RCC 7860 (cell line): ENCODE data around the gene KIF3B.
"Not testable (repeated sequence)": the region's sequence is repeated elsewhere in the genome, so short reads cannot be mapped to it uniquely, and the experiment has no call there.

ENCODE experiments used
- DNase-seq: peaks from one replicate; pipeline ENCODE4 v3.0.0-alpha.2; 2015; ENCODE audit warnings: low spot score
- FAIRE-seq: peaks from 2 replicates; lab custom pipeline; 2012; peaks lifted over from hg19 to GRCh38; lab: Jason Lieb, UNC

The KIF3B gene

DNA sequence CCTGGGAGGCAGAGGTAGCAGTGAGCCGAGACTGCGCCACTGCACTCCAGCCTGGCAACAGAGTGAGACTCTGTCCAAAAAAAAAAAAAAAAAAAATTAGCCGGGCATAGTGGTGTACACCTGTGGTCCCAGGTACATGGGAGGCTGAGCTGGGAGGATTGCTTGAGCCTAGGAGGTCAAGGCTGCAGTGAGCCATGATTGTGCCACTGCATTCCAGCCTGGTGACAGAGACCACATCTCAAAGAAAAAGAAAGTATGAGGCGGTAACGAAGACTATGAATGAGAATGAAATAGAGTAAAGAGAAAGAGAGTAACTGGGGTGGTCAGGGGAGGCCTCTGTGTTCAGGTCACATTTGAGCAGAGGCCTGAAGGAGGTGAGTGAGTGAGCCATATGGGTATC, 31.2 kb upstream of the KIF3B start:
- not testable (repeated sequence) for FAIRE-seq, DNase-seq

GRCh38 chr20:32248043-32248442, 29.4 kb upstream of the KIF3B start:
- peak; percentile 29 for DNase-seq
- FAIRE-seq: no peak

DNA sequence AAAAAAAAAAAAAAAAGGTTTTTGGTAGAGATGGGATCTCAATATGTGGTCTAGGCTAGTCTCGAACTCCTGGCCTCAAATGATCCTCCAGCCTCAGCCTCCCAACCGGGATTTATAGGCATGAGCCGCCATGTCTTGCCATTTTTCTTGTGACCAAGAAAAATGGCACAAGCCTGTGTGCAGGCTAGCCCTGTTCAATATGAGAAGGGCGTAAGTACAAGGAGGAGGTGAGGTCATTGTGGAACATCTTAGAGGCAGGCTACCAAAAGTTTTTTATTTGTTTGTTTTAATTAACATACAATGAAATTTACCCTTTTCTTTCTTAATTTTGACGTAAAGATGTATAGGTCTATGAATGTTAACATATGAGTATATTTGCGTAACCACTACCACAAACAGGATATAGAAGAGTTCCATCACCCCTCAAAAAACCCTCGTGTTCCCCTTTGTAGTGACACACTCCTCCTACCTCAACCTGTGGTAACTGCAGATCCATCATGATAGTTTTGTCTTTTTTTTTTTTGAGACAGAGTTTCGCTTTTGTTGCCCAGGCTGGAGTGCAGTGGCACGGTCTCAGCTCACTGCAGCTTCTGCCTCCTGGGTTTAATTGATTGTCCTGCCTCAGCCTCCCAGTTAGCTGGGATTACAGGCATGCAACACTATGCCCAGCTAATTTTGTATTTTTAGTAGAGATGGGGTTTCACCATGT, 28.3 kb upstream of the KIF3B start:
- DNase-seq (no peak), FAIRE-seq (no peak)

DNA sequence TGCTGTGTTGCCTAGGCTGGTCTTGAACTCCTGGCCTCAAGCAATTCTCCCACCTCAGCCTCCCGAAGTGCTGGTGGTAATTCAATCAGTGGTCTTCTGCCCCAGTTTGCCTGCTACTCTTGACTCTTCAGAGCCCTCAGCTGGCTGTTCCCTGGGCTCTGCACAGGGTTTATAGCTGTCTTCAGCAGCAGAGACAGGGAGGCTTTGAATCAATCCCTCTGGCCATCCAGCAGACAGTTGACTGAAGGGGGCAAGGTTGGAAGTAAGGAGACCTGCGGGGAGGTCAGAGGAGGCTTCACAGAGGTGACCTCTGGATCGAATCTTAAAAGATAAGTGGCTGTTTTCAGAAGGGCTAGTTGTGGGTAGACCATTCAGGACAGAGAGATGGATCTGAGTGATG, 26.0 kb upstream of the KIF3B start:
- FAIRE-seq (no peak), DNase-seq (no peak)

- no peak for DNase-seq
- no peak for FAIRE-seq
Observed at GRCh38 chr20:32252189-32252588, 25.3 kb upstream of the KIF3B start.

DNA sequence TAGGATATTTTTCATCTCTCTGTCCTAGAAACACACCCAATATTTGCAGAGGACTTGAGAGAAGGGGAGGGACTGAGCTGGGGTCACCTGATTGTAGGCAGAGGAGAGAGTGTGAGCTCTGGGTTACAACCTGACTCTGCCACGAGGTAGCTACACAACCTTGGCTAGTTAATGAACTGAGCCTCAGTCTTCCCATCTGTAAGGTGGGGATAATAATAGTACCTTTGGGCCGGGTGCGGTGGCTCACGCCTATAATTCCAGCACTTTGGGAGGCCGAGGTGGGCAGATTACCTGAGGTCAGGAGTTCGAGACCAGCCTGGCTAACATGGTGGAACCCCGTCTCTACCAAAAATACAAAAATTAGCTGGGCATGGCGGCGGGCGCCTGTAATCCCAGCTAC, 16.5 kb upstream of the KIF3B start:
- not testable (repeated sequence) for FAIRE-seq, DNase-seq

GRCh38 chr20:32261644-32262043, 15.8 kb upstream of the KIF3B start:
- no peak for FAIRE-seq
- no peak for DNase-seq

DNA sequence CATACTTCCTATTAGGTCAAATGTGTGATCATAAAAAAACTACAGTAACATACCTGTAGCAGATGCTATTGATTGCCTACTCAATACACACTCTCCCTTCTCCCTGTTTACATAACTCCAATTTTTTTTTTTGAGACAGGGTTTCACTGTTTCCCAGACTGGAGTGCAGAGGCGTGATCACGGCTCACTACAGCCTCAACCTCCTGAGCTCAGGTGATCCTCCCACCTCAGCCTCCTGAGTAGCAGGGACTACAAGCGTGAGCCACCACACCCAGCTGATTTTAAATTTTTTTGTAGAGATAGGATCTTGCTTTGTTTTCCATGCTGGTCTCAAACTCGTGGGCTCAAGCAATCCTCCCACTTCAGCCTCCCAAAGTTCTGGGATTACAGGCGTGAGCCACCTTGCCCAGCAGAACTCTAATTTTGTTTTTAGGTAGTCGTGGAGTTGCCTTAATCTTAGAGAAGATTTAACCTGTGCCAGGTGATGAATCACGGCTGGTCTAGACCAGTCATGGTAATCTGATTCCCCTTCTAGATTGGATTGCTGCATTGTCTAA, 14.0 kb upstream of the KIF3B start:
- DNase-seq (no peak), FAIRE-seq (no peak)

DNA sequence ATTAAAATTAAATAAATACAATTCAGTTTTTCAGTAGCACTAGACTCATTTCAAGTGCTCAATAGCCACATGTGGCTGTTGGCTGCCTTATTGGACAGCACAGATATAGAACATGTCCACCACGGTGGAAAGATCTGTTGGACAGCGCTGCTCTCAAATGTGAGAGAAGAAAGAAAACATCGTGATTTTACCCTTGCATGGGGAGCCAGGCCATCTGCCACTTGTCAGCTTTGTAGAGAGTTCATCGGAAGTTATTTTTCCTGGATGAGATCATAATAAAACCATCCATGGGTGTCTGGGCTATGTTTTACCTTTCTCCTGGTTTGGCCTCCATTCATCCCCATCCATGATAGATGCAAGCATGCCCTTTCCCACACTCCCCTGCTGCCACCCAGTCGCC, 5.8 kb upstream of the KIF3B start:
- DNase-seq (no peak), FAIRE-seq (no peak)

GRCh38 chr20:32274359-32274758, 3.1 kb upstream of the KIF3B start:
- no peak for FAIRE-seq

GRCh38 chr20:32275163-32275562, 2.3 kb upstream of the KIF3B start:
- not testable (repeated sequence) for DNase-seq, FAIRE-seq

More at GRCh38 chr20:32274359-32274758, 3.1 kb upstream of the KIF3B start:
- no peak for DNase-seq

DNA sequence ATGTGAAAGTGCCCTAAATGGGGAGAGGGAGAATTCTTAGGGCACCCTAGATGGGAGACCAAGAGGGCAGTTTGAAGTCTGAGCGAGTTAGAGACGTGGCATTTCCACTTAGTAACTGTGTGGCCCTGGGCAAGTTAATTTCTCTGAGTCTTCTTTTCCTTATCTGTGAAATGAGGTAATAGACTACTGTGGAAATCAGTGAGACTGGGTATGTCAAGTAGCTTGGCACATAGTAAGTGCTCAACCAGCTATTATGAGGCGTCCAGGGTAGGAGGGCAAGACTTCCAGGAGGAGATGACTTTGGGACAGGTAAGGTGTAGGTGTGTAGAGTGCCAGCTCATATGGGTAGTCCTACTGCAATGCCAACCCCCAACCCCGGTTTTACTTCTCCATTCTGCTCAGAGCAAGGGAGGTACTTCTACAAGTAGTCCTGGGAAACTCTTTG, 770 bp downstream of the KIF3B start:
- no peak for DNase-seq
- FAIRE-seq: no peak

GRCh38 chr20:32281711-32282110, 4.3 kb downstream of the KIF3B start:
- FAIRE-seq: no peak
- no peak for DNase-seq

DNA sequence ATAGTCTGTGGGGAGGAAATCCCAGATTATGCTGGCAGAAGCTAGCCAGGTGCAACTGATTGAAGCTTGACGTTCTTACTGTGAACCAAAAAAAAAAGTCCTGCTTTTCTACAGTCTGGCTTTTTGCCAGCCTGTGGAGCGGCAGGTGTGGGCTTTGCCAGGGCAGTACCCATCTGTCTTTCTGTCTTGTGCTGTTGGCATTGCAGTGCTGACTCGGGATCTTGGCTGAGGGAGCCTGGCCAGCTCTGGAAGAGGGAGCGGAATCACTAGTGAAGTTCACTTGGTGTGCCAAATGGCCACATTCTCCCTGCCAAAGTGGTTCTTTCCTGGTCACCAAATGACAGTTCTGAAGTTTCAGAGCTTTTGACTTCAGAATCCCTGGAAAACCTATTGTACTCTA, 5.0 kb downstream of the KIF3B start:
- no peak for FAIRE-seq
- DNase-seq: no peak

GRCh38 chr20:32285082-32285620, 7.7 kb downstream of the KIF3B start:
- FAIRE-seq (no peak), DNase-seq (no peak)

GRCh38 chr20:32285621-32286371, 8.3 kb downstream of the KIF3B start:
- no peak for DNase-seq
- no peak for FAIRE-seq

- no peak for FAIRE-seq
Observed at GRCh38 chr20:32287231-32287638, 9.8 kb downstream of the KIF3B start.

DNA sequence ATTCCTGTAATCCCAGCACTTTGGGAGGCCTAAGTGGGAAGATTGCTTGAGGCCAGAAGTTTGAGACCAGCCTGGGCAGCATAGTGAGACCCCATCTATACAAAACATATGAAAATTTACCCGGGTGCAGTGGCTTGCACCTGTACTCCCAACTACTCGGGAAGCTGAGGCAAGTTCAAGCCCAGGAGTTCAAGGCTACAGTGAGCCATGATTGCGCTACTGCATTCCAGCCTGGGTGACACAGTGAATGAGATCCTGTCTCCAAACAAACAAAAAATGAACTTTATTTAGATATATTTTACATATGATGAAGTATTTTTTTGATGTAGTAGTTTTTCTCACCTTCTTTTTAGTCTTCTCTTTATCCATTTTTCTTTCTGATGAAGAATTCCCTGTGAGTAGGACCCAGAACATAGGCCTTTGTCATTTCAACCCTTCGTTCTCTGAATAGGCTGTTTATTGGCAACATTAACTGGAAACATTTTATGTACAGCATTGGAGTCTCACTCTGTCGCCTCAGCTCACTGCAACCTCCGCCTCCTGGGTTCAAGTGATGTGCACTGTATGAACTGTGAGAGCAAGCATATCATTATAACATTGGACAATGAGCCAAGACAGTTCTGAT, 10.9 kb downstream of the KIF3B start:
- DNase-seq: no peak
- FAIRE-seq: no peak

More at GRCh38 chr20:32287231-32287638, 9.8 kb downstream of the KIF3B start:
- DNase-seq: no peak

GRCh38 chr20:32289299-32289660, 11.8 kb downstream of the KIF3B start:
- not testable (repeated sequence) for DNase-seq, FAIRE-seq

GRCh38 chr20:32289661-32290431, 12.4 kb downstream of the KIF3B start:
- FAIRE-seq (no peak), DNase-seq (no peak)
